DMS79 treated with DMSO at 0.1 percent for 48 hours (cell line): ENCODE measurements around the gene ZNF587.
A peak's percentile ranks its signal among the peaks of the same experiment; 100 is the strongest.
"Not testable (repeated sequence)": the region's sequence is repeated elsewhere in the genome, so short reads cannot be mapped to it uniquely, and the experiment has no call there.

Experiments
- DNase-seq: peaks from one replicate; lab custom pipeline; 2025; lab: John Stamatoyannopoulos, UW

The ZNF587 gene

DNA sequence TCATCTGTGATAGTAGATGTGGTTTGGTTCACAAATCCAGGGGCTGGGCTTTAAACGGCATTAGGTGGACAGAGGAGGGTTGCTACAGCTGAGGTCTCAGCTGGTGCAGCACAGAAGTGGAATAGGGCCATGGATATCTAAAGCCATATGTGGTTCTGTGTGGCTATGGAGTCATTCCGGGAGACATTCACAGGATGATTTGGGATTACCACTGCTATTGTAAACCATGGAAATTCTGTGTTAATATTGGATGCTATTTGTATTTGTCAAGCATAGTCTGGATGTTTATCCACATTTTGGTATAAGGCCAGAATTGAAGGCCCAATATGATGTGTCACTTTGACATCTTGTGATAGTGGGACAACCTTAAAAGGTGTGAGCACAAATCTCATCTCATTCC is 26.5 kb upstream of the ZNF587 start:
- DNase-seq = not testable (repeated sequence)

DNA sequence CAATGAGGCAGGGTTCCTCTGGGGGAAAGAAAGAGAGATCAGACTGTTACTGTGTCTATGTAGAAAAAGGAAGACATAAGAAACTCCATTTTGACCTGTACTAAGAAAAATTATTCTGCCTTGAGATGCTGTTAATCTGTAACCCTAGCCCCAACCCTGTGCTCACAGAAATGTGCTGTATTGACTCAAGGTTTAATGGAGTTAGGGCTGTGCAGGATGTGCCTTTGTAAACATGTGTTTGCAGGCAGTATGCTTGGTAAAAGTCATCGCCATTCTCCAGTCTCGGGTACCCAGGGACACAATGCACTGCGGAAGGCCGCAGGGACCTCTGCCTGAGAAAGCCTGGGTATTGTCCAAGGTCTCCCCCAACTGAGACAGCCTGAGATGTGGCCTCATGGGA is 26.1 kb upstream of the ZNF587 start:
- DNase-seq = not testable (repeated sequence)

DNA sequence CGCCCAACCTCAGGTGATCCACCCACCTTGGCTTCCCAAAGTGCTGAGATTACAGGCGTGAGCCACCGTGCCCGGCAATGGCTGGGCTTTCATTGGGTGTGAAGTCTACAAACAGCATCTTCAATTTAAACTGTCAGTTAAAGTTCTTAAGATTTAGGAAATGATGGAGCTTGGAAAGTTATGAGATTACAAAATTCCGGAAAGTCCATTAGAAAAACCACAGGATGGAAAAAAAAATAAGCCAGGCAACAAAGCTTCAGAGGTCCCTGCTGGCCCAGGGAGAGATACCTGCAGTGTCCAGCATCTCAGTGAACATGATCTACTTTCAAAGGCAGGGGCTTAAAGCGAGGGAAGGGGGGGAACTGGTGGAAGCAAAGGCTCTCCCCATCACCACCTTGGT is 24.1 kb upstream of the ZNF587 start:
- DNase-seq = no peak

DNA sequence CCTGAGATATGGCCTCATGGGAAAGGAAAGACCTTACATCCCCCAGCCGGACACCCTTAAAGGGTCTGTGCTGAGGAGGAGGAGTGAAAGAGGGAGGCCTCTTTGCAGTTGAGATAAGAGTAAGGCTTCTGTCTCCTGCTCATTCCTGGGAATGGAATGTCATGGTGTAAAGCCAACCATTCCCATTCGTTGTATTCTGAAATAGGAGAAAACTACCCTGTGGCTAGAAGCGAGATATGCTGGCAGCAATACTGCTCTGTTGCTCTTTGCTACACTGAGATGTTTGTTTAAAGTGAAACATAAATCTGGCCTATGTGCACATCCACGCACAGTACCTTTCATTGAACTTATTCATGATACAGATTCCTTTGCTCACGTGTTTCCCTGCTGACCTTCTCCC is 20.3 kb upstream of the ZNF587 start:
- DNase-seq = no peak

DNA sequence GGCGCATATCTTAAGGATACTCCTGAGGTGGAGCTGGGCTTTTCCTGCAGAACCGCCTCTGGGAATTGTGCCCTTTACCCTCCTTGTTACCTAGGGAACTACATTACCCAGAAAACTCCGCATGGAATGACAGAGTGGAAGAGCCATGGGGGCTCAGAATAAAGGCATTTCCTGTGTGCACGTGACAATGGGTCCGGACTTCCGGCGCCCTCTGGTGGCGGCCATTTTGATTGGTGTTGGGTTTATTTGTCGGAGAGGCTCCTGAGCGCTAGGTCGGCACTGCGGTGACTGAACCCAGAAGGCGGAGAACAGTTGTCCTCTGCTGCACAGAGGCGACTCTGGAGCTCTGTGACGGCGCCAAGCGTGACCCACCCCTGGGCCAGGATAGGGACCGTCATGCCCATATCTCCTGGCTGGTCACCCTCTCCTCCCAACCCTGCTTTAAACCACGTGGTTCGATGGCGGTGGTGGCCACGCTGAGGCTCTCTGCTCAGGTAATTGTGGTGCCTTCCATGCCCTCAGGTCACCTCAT is 19.5 kb upstream of the ZNF587 start, which contains the start of gene ZNF587B:
Gene ZNF587B, plus strand, starts transcription at position 229 of the 532 bp plus-strand sequence. Its CDS starts 230 bp downstream, at position 459.
- DNase-seq = no peak

DNA sequence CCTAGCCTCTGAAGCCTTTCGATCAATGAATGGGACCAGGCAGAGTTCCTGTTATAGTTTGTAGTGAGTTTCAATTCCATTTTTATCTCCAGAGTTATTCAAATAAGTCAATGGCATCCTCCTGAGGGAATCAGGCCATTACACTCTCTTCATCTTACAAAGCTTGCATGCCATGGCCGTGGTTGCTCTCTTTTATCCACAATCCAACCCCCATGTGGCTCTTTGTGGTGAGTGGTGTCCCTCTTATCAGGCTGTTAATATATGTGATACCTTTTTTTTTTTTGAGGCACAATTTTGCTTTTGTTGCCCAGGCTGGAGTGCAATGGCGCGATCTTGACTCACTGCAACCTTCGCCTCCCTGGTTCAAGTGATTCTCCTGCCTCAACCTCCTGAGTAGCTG is 12.7 kb upstream of the ZNF587 start:
- DNase-seq = not testable (repeated sequence)

DNA sequence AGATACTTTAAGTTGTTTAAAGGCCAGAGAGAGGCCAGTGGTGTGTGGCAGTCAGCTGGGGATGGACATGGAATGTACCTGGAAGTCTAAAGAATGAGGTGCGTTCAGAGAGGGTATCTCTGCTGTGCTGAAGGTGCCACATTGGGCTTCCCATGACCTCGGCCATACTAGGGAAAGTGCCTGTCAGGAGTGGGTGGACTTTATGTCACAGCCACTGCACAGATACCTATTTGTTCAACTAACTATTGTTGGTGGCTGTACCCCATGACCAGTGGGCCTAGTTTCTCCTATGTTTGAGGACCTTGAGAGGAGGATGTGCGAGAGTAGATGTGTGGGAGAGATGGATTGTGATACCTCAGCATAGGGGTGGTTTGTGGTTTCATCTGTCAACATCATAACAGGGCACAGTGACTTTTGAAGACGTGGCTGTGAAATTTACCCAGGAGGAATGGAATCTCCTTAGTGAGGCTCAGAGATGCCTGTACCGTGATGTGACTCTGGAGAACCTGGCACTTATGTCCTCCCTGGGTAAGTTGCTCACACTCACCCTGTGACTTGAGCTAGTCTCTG is 11.0 kb upstream of the ZNF587 start:
- DNase-seq = not testable (repeated sequence)

DNA sequence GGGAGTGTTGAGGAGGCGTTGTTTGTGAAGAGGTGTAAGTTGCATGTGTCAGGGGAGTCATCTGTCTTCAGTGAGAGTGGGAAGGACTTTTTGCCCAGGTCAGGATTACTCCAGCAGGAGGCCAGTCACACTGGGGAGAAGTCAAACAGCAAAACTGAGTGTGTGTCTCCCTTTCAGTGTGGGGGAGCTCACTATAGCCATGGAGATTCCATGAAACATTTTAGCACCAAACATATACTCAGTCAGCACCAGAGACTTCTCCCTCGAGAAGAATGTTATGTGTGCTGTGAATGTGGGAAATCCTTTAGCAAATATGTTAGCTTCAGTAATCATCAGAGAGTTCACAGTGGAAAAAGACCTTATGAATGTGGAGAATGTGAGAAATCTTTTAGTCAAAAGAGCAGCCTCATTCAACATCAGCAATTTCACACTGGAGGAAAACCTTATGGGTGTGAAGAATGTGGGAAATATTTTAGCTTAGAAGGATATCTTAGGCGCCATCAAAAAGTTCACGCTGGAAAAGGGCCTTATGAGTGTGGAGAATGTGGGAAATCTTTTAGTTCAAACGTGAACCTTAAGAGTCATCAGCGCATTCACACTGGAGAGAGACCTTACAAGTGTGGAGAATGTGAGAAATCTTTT is 8.4 kb upstream of the ZNF587 start:
- DNase-seq = no peak

DNA sequence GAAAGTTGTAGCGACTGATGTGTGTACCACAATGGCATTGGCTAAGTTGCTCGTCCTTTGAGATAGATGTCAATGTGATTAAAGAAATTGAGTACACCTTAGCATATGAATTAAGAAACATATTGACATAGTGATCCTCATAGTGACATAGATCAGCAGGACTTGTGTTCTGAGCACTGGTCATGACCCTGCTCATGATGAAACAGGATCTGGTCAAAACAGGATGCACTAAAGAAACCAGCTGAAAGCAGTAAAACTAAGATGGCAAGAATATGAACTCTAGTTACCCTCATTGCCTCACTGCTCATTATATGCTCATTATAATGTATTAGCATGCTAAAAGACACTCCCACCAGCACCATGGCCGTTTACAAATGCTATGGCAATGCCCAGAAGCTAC is 2.5 kb upstream of the ZNF587 start:
- DNase-seq = not testable (repeated sequence)

DNA sequence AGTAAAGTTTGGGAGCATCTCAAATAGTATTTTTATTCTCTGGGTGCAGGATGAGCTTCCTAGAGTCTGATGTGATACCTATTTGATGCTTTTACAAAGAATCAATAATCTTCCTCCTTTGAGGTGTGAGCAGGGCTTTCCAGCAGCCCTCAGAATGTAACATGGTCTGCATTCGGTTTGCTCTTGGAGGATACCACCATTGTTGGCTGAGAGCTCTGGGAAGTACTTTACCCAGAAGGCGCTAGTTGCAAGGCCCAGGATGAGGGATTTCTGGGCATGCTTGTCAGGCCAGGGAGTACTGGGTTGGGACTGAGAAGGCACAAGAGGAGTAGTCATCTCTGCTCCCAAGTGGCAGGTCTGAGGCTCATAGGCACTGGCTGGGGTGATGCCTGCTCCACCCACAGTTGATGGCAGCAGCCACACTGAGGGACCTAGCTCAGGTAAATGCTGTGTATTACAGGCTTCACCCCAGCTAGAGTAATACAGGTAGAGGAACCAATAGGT is 445 bp upstream of the ZNF587 start:
- DNase-seq = not testable (repeated sequence)

DNA sequence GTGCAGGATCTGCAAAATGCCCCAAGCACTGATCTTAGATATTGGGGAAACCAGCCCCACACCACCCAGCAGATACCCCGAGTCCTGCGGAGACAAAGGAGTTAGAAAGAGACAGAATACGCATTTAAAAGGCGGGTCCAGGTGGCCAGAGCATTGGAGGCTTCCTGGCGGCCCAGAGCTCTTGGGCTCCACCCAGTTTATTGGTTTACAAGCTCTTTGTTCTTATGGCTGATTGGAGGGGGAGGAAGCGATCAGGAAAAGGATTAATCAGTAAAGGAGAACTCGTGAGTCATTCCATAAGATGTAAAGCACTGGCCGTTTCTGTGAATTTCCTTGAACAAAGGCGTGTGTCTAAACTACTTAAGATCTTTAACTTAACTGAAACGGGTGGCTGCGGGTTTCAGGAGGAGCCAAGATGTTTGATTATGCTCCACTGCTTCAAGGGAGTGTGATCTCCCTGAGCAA is 926 bp downstream of the ZNF587 start:
- DNase-seq = peak; percentile 30

DNA sequence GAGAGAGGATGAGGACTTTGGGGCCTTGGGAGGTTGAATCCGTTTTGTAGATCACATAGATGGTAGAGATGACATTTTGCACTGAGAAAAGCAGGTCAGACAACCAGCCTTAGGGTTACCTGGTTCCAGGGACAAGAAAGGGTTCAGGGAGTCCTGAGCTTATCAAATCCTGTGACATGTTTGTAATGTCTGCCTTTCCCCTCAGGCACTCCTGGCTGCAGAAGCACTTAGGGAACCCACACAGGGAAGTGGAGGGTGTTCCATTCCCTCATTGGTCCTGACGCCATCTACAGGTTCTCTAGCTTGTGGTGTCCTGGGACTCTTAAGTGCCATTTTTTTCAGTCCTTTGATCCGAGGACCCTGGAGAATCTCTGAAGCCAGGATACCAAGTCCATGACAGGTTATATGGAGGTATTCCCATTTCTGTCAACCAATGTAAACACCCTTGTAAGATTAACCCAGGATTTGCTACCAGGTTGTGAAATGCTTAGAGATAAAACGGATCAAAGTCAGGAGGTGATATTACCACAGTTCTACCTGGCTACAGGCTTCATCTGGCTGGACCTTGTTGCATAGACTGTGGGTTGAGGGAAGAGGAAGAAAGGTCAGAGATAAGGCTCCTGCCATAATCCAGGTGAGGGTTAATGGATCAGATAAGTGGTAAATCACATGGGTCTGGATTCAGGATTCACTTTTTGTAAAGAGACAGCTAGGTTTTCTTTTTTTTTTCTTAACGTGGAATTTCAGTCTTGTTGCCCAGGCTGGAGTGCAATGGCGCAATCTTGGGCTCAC is 2.3 kb downstream of the ZNF587 start:
- not testable (repeated sequence) for DNase-seq

DNA sequence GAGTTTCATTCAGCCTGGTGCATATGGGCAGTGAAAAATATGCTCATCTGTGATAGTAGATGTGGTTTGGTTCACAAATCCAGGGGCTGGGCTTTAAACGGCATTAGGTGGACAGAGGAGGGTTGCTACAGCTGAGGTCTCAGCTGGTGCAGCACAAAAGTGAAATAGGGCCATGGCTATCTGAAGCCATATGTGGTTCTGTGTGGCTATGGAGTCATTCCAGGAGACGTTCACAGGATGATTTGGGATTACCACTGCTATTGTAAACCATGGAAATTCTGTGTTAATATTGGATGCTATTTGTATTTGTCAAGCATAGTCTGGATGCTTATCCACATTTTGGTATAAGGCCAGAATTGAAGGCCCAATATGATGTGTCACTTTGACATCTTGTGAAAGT is 4.5 kb downstream of the ZNF587 start:
- DNase-seq = not testable (repeated sequence)

DNA sequence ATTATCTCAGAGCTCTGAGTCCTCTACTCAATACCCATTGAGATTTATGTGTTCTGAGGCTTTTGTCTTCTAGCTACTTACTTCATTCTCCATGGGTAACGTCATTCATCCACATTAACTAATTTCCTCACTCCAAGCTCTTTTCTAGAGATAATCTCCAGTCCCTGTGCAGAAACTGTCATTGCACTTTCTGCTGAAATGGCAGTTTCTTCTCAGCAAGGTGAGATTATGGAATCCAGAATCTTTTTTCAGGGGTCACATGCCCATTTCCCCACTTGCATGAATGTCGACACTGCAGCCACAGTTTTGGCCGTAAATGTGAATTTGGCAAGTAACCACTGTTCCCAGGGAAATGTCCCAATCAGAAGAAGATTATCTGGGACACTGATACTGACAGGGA is 12.7 kb downstream of the ZNF587 start:
- not testable (repeated sequence) for DNase-seq

DNA sequence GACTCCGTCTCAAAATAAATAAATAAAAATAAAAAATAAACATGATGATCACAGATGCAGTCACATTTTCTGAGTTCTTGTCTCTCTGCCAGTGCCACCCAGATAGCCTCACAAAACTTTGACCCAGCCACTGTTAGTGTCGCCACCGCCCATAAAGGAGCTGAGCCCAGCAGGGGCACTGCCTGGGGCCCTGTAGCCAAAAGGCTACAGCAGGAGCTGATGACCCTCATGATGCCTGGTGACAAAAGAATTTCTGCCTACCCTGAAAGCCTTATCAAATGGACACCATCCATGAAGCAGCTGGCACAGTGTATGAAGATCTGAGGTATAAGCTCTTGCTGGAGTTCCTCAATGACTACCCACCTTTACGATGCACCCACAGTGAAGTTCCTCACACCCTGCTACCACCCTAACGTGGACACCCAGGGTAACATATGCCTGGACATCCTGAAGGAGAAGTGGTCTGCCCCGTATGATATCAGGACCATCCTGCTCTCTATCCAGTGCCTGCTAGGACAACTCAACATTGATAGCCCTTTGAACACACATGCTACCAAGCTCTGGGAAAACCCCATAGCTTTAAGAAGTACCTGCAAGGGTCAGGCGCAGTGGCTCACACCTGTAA is 18.3 kb downstream of the ZNF587 start:
- DNase-seq = no peak

DNA sequence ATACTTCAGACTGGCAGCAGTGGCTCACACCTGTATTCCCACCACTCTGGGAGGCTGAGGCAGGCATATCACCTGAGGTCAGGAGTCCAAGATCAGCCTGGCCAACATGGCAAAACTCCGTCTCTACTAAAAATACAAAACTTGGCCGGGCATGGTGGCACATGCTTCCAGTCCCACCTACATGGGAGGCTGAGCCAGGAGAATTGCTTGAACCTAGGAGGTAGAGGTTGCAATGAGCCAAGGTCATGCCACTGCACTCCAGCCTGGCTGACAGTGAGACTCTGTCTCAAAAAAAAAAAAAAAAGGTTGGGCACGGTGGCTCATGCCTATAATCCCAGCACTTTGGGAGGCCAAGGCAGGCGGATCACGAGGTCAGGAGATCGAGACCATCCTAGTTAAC is 20.0 kb downstream of the ZNF587 start:
- not testable (repeated sequence) for DNase-seq

DNA sequence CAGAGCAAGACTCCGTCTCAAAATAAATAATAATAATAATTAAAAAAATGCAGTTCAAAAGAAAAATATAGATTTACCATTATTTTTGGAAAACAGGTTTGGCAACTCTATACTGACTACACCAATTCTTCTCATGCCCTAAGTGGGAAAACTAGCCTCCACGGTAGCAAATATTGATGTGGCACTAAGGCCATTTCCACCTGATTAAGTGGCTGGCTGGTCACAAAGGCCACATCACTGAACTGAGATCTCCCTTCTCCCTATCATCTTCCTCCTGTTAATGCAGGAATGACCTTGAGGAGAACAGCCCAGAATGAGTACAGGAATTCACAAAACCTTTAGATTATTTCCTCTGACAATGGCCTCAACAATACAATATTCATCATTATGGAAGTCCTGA is 20.6 kb downstream of the ZNF587 start:
- DNase-seq = no peak

DNA sequence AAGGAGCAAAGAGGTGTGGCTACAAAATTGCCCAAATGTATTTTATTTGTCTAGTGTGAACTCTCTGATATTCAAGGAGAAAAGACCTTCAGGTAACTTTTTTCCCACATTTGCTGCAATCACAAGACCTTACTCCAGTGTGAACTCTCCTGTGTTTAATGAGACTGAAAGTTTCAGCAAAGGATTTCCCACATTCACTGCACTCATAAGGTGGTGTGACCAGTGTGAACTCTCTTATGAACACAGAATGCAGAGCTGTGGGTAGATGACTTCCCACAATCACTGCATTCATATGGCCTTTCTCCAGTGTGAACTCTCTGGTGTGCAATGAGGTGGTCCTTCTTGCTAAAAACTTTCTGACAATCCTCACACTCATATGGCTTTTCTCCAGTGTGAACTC is 22.8 kb downstream of the ZNF587 start:
- DNase-seq = no peak

DNA sequence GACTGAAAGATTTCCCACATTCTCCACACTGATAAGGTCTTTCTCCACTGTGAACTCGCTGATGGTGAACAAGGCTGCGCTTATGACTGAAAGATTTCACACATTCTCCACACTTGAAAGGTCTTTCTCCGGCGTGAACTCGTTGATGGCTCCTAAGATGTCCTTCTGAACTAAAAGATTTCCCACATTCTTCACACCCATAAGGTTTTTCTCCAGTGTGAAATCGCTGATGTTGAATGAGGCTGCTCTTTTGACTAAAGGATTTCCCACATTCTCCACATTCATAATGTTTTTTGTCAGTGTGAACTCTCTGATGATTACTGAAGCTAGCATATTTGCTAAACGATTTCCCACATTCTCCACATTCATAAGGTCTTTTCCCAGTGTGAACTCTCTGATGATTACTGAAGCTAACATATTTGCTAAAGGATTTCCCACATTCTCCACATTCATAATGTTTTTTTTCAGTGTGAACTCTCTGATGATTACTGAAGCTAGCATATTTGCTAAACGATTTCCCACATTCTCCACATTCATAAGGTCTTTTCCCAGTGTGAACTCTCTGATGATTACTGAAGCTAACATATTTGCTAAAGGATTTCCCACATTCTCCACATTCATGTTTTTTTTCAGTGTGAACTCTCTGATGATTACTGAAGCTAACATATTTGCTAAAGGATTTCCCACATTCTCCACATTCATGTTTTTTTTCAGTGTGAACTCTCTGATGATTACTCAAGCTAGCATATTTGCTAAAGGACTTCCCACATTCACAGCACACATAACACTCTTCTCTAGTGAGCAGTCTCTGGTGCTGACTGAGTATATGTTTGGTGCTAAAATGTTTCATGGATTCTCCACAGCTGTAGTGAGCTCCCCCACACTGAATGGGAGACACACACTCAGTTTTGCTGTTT is 24.5 kb downstream of the ZNF587 start:
- DNase-seq = not testable (repeated sequence)

DNA sequence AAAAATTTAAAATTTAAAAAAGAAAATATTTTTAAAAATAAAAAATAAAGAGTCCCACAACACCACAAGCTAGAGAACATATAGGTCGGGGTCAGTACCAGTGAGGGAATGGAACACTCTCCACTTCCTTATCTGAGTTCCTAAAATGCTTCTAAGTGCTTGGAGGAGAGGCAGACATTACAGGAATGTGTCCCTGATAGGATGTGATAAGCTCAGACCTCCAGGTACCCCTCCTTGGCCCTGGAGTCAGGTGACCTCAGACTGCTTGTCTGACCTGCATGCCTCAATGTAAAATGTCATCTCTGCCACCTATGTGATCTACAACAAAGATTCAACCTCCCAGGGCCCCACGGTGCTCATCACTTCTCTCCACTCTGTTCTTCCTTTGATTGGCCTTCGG is 36.4 kb downstream of the ZNF587 start:
- no peak for DNase-seq
